ENCODE measurements around the gene BCS1L.
A peak's percentile ranks its signal among the peaks of the same experiment; 100 is the strongest.

BCS1L gene

DNA sequence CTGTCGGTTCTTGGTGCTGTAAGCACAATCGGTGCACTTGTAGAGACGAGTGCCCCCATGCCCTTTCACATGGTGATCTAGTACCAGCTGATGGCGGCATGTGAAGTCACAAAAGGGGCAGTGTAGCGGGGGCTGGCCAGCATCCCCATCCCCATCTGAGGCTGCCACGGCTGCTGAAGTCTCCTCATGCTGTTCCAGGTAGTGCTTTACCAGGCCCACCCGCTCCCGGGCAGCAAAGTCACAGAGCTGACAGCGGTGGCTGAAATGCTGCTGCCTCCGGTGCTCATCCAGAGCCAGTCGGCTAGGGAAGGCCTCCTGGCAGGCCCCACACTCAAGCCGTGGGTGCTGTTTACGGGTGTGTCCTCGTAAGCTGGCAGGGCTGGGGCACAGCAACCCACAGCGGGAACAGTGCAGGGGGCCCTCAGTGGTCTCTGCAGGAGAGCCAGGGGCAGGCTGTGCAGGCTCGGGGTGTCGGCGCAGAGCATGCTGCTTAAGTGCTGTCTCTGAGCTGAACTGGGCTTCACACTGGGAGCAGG, 17.3 kb upstream of the BCS1L start:
- H3K4me3 ChIP-seq (ENCODE audit: low read depth, low read length) = no peak overlapping the region
- no peaks in the 10 kb centered on the region for H3K4me1 ChIP-seq (ENCODE audit: control insufficient read depth, insufficient read depth, low read length)
- peaks cover 56% of the 10 kb centered on the region for H3K36me3 ChIP-seq (ENCODE audit: control insufficient read depth, insufficient read depth, low read length)
- H3K27me3 ChIP-seq (ENCODE audit: control insufficient read depth, insufficient read depth, low read length) = no peaks in the 10 kb centered on the region
- no peak overlapping the region for H3K9ac ChIP-seq (ENCODE audit: low read depth, low read length)
- H3K9me3 ChIP-seq (ENCODE audit: control insufficient read depth, insufficient read depth, low read length) = no peaks in the 10 kb centered on the region

DNA sequence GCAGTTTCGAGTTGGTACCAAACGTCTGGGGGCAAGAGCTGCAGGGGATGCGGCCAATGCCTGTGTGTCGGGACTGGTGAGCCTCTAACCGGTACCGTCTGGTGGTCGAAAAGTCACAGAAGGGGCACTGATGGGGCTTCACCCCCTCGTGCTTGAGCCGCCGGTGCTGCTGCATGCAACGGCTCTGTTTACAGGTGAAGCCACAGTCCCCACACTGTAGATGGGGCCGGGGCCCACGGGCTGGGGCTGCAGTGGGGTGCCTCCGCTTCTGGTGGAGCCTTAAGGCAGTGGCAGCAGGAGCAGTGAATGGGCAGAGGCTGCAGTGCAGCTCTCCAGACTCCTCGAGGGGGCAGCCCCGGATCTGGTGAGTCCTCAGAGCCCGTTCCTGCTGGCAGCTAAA, 16.7 kb upstream of the BCS1L start:
- Histone ChIP-seq H3K4me1 (ENCODE audit: control insufficient read depth, insufficient read depth, low read length) (no peaks in the 10 kb centered on the region), H3K4me3 (ENCODE audit: low read depth, low read length) (no peak overlapping the region), H3K27me3 (ENCODE audit: control insufficient read depth, insufficient read depth, low read length) (no peaks in the 10 kb centered on the region), H3K9ac (ENCODE audit: low read depth, low read length) (no peak overlapping the region), H3K36me3 (ENCODE audit: control insufficient read depth, insufficient read depth, low read length) (peaks cover 60% of the 10 kb centered on the region), H3K9me3 (ENCODE audit: control insufficient read depth, insufficient read depth, low read length) (no peaks in the 10 kb centered on the region)

DNA sequence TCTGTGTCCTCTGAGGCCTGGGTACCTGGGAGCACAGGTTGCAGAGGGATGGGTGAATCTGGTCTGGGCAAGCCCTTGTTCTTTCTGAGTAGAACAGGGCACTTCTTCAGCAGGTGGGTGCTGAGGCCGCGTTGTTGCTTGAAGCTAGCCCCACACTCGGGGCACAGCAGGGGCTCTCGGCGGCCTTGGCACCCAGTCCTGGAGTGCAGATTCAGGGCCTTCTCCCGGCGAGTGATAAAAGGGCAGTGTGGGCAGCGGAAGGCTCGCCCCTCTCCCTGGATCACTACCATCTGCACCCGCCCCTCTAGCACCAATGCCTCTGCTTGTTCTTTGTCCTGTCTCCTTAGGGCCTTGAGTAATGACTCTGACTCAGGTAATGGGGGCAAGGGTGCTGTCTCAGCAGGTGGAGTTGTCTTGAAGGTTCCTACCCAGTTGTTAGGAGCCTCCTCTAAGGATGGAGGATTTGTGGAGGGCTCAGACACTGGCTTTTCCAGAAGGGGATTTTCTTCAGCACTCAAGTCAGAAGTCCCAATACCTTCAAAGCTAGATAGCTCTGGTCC, 15.7 kb upstream of the BCS1L start:
- Histone ChIP-seq H3K27me3 (ENCODE audit: control insufficient read depth, insufficient read depth, low read length) (no peaks in the 10 kb centered on the region), H3K9me3 (ENCODE audit: control insufficient read depth, insufficient read depth, low read length) (no peaks in the 10 kb centered on the region), H3K9ac (ENCODE audit: low read depth, low read length) (no peak overlapping the region), H3K36me3 (ENCODE audit: control insufficient read depth, insufficient read depth, low read length) (peaks cover 62% of the 10 kb centered on the region), H3K4me1 (ENCODE audit: control insufficient read depth, insufficient read depth, low read length) (no peaks in the 10 kb centered on the region), H3K4me3 (ENCODE audit: low read depth, low read length) (no peak overlapping the region)

DNA sequence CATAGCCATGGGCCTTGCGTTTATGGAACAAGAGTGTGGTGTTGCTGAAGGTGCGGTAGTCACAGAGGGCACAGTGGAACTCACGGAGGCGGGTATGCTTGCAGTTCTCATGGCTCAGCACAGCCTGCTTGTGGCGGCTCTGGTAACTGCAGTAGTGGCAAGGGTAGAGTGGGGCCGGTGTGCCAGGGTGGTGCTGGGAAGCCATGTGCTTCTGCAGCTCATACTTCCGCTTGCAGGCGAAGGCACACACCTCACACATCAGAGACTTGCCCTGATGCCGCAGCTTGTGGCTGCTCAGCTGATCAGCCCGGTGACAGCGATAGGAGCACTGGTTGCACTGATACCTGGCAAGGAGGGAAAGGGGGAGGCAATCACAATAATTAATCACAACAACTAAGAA, 14.8 kb upstream of the BCS1L start:
- Histone ChIP-seq H3K36me3 (ENCODE audit: control insufficient read depth, insufficient read depth, low read length) (peaks cover 67% of the 10 kb centered on the region), H3K9me3 (ENCODE audit: control insufficient read depth, insufficient read depth, low read length) (no peaks in the 10 kb centered on the region), H3K9ac (ENCODE audit: low read depth, low read length) (no peak overlapping the region), H3K4me3 (ENCODE audit: low read depth, low read length) (no peak overlapping the region), H3K27me3 (ENCODE audit: control insufficient read depth, insufficient read depth, low read length) (no peaks in the 10 kb centered on the region), H3K4me1 (ENCODE audit: control insufficient read depth, insufficient read depth, low read length) (no peaks in the 10 kb centered on the region)

DNA sequence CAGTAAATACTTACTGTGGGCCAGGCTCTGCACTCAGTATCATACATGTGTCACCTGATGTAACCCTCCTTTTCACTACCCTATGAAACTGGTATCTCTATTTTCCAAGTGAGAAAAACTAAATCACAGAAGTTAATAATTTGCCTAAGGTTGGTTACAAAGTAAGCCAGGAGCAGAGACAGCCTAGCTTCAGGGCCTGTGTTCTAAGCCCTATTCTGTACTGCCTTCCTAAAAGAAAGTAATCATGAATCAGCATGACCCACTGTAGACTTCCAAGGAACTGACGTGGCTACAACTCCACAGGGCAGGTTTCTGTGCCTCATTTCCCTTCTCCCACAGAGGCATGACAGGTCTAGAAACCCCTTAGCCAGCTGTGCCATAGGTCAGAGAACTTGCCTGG, 14.4 kb upstream of the BCS1L start:
- Histone ChIP-seq H3K36me3 (ENCODE audit: control insufficient read depth, insufficient read depth, low read length) (peaks cover 70% of the 10 kb centered on the region), H3K27me3 (ENCODE audit: control insufficient read depth, insufficient read depth, low read length) (no peaks in the 10 kb centered on the region), H3K4me1 (ENCODE audit: control insufficient read depth, insufficient read depth, low read length) (no peaks in the 10 kb centered on the region), H3K9me3 (ENCODE audit: control insufficient read depth, insufficient read depth, low read length) (no peaks in the 10 kb centered on the region), H3K4me3 (ENCODE audit: low read depth, low read length) (no peak overlapping the region), H3K9ac (ENCODE audit: low read depth, low read length) (no peak overlapping the region)

DNA sequence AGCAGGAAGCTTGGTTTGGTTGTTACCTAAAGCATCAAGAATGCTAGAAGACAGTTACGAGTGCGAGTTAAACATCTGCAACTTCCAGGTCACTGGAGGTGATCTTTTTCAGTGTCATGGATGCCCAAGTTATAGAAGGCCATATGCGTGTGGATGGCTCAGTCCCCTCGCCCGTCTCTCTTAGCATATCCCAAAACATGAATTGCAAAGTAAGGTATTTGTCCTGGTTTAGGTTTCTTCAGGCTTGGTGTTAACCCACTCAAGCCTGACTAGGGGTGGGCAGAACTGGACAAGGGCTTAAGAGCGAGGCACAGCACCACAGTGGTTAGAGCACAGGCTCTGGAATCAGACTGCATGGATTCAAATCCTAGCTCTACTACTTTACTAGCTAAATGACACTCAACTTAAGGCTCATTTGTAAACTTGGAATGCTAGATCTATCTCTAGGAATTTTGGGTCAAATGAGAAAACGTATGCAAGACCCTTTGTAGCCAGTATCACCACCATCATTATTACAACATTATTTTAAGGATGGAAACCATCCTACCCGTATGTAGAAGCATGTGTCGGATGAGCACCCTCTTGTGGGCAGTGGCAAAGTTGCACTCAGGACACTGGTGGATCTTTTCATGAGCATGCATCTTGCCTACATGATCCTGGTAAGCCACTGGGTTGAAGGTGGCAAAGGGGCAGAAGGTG, 11.2 kb upstream of the BCS1L start:
- no peak overlapping the region for H3K9ac ChIP-seq (ENCODE audit: low read depth, low read length)
- no peaks in the 10 kb centered on the region for H3K9me3 ChIP-seq (ENCODE audit: control insufficient read depth, insufficient read depth, low read length)
- peaks cover 72% of the 10 kb centered on the region for H3K36me3 ChIP-seq (ENCODE audit: control insufficient read depth, insufficient read depth, low read length)
- H3K4me3 ChIP-seq (ENCODE audit: low read depth, low read length) = no peak overlapping the region
- H3K4me1 ChIP-seq (ENCODE audit: control insufficient read depth, insufficient read depth, low read length) = no peaks in the 10 kb centered on the region
- H3K27me3 ChIP-seq (ENCODE audit: control insufficient read depth, insufficient read depth, low read length) = no peaks in the 10 kb centered on the region

DNA sequence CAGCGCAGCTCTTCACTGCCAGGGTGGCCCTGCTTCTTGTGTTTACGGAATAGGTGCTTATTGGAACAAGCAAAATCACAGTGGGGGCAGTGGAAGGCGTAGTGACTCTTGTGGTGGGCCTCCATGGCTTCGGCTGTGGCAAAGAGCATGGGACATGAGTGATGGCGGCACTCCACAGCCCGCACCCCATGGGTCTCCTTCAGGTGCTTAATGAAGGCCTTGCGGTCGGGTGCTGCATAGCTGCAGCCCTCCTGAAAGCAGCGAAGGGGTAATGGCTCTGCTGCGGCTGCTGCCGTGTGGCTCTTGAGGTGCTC, 10.7 kb upstream of the BCS1L start:
- Histone ChIP-seq H3K4me1 (ENCODE audit: control insufficient read depth, insufficient read depth, low read length) (no peaks in the 10 kb centered on the region), H3K4me3 (ENCODE audit: low read depth, low read length) (no peak overlapping the region), H3K36me3 (ENCODE audit: control insufficient read depth, insufficient read depth, low read length) (peaks cover 69% of the 10 kb centered on the region), H3K9ac (ENCODE audit: low read depth, low read length) (no peak overlapping the region), H3K27me3 (ENCODE audit: control insufficient read depth, insufficient read depth, low read length) (no peaks in the 10 kb centered on the region), H3K9me3 (ENCODE audit: control insufficient read depth, insufficient read depth, low read length) (no peaks in the 10 kb centered on the region)

DNA sequence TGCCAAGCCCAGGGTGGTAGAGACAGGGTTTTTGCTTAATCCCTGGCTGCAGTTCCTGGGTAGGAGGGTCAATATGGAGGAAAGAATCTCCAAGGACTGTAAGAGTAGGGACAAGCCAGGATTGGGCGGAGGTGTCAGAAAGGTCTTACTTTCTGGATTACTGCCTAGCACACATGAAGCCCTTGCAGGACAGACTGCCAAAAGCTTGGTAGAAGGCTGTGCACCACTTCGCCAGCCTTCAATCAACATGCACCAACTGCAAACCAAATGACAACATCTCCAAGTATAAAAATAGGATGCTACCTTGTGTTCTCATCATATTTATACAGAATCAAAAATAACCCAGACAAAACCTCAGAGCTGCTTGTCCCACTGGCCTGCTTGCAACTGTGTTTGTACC, 3.7 kb upstream of the BCS1L start:
- H3K27me3 ChIP-seq (ENCODE audit: control insufficient read depth, insufficient read depth, low read length) = no peaks in the 10 kb centered on the region
- no peak overlapping the region for H3K4me3 ChIP-seq (ENCODE audit: low read depth, low read length)
- H3K36me3 ChIP-seq (ENCODE audit: control insufficient read depth, insufficient read depth, low read length) = peaks cover 40% of the 10 kb centered on the region
- H3K4me1 ChIP-seq (ENCODE audit: control insufficient read depth, insufficient read depth, low read length) = peaks cover 2% of the 10 kb centered on the region
- no peak overlapping the region for H3K9ac ChIP-seq (ENCODE audit: low read depth, low read length)
- H3K9me3 ChIP-seq (ENCODE audit: control insufficient read depth, insufficient read depth, low read length) = no peaks in the 10 kb centered on the region

DNA sequence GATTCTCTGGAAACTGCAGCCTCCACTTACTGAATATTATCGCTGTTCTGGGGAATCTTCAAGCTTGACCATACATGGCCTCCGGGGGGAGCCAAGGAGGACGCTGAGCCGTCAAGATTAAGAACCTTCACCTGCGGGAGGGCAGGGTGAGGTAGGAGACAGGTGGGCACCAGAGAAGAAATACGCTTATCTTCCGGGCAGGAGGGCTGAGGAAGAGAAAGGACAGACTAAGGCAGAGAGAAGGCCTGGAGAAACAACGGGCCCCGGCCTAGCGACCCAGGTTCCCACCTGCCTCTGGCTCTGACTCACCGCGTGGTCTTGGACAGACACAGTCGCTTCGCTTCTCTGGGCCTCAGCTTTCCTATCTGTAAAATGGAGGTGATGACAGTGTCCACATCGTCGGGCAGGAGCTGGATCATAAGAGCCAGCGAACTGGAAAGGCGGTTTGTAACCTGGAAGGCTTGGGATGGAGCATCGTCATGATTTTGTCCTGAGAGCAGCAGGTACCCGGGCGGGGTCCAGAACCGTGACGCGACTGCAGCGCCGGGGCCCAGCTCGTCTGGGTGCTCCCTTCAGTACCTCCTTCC, 719 bp upstream of the BCS1L start:
- H3K27me3 ChIP-seq (ENCODE audit: control insufficient read depth, insufficient read depth, low read length) = no peaks in the 10 kb centered on the region
- H3K9ac ChIP-seq (ENCODE audit: low read depth, low read length) = peak overlapping the region; percentile 91
- H3K4me3 ChIP-seq (ENCODE audit: low read depth, low read length) = peak overlapping the region; percentile 98
- H3K36me3 ChIP-seq (ENCODE audit: control insufficient read depth, insufficient read depth, low read length) = peaks cover 41% of the 10 kb centered on the region
- H3K4me1 ChIP-seq (ENCODE audit: control insufficient read depth, insufficient read depth, low read length) = peaks cover 2% of the 10 kb centered on the region
- no peaks in the 10 kb centered on the region for H3K9me3 ChIP-seq (ENCODE audit: control insufficient read depth, insufficient read depth, low read length)

DNA sequence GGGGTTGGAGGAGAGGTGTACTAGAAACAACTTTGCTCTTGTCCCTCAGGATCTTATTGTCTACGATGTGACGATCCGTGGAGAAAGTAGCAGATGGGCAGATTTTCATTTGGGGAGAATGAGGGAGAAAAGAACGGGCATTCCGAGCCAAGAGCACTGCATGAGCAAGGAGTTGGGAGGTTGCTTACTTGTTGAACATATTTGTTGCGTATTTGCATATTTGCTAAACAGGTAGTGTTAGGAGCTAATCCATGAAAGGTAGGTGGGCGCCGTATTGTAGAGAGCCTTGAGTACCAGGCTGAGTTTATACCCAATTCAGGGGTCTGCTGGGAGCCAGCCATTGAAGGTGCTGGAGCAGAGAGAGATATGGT, 490 bp downstream of the BCS1L start:
- Histone ChIP-seq H3K9me3 (ENCODE audit: control insufficient read depth, insufficient read depth, low read length) (no peaks in the 10 kb centered on the region), H3K4me1 (ENCODE audit: control insufficient read depth, insufficient read depth, low read length) (peaks cover 2% of the 10 kb centered on the region), H3K36me3 (ENCODE audit: control insufficient read depth, insufficient read depth, low read length) (peaks cover 42% of the 10 kb centered on the region), H3K27me3 (ENCODE audit: control insufficient read depth, insufficient read depth, low read length) (no peaks in the 10 kb centered on the region), H3K9ac (ENCODE audit: low read depth, low read length) (peak overlapping the region; percentile 87), H3K4me3 (ENCODE audit: low read depth, low read length) (peak overlapping the region; percentile 98)

DNA sequence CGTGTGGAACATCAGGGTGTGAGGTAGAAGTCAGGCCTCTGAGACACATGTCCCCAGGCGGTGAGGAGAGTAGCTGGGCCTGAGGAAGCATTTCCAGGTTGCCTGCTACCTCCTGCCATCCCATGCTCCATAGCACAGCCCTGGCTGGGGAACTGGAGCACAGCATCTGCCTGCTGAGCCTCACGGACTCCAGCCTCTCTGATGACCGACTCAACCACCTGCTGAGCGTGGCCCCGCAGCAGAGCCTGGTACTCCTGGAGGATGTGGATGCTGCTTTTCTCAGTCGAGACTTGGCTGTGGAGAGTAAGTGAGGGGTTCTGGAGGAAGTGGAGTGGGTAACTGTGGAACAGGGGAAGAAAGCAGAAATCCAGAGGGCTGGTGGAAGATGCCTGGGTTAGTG, 2.9 kb downstream of the BCS1L start:
- Histone ChIP-seq H3K27me3 (ENCODE audit: control insufficient read depth, insufficient read depth, low read length) (no peaks in the 10 kb centered on the region), H3K36me3 (ENCODE audit: control insufficient read depth, insufficient read depth, low read length) (peaks cover 41% of the 10 kb centered on the region), H3K9me3 (ENCODE audit: control insufficient read depth, insufficient read depth, low read length) (no peaks in the 10 kb centered on the region), H3K4me3 (ENCODE audit: low read depth, low read length) (no peak overlapping the region), H3K9ac (ENCODE audit: low read depth, low read length) (no peak overlapping the region), H3K4me1 (ENCODE audit: control insufficient read depth, insufficient read depth, low read length) (peaks cover 2% of the 10 kb centered on the region)

DNA sequence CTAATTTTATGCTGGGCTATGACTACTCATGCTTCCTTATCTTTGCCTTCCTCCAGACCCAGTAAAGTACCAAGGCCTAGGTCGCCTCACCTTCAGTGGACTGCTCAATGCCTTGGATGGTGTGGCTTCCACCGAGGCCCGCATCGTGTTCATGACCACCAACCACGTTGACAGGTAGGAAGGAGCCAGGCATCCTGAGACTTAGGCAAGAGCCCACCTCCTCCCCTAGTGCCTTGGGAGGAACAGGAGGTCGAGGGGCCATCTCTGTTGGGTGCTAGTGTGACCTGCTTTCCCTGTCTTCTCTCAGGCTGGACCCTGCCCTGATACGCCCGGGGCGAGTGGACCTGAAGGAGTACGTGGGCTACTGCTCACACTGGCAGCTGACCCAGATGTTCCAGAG, 3.3 kb downstream of the BCS1L start:
- H3K9ac ChIP-seq (ENCODE audit: low read depth, low read length) = no peak overlapping the region
- H3K27me3 ChIP-seq (ENCODE audit: control insufficient read depth, insufficient read depth, low read length) = no peaks in the 10 kb centered on the region
- peaks cover 45% of the 10 kb centered on the region for H3K36me3 ChIP-seq (ENCODE audit: control insufficient read depth, insufficient read depth, low read length)
- no peak overlapping the region for H3K4me3 ChIP-seq (ENCODE audit: low read depth, low read length)
- no peaks in the 10 kb centered on the region for H3K9me3 ChIP-seq (ENCODE audit: control insufficient read depth, insufficient read depth, low read length)
- peaks cover 2% of the 10 kb centered on the region for H3K4me1 ChIP-seq (ENCODE audit: control insufficient read depth, insufficient read depth, low read length)

Measured in iPS-15b (cell line).